ENCODE measurements around the gene CORO2A.

DNA sequence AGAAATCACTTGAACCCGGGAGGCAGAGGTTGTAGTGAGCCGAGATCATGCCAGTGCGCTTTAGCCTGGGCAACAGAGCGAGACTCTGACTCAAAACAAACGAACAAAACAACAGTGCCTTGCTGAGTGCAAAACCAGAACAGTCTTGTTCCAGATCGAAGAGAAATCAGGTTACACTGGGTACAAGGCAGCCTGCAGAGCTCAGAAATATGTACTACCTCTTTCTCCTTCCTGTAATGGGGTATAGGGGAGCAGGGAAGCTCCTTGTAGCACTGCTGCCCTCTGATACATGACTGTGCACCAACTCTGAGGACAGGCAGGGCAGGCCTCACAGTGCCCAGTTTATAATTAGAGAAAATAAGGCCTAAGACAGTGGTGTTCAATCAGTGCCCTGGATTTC, 38.4 kb upstream of the CORO2A start:
- TF ChIP-seq CTCF (tag by site-specific recombination; IDR thresholded peaks at IDR 0.05) (no peak), ZNF10 (tag by site-specific recombination; IDR thresholded peaks at IDR 0.05) (no peak)
